Subcutaneous abdominal adipose tissue (tissue), 5 donors: ENCODE results near the gene SAMD4A.
"Not testable (repeated sequence)": the region's sequence is repeated elsewhere in the genome, so short reads cannot be mapped to it uniquely, and the experiment has no call there.

ENCODE experiments used
- H3K27ac ChIP-seq: one replicate; pipeline ENCODE4 v1.7.0; 2013; ENCODE audit warnings: low read depth, mild to moderate bottlenecking, inconsistent platforms, low read length, moderate library complexity
- H3K27me3 ChIP-seq, 5 donors: one replicate each; pipeline ENCODE4 v1.7.0; 2013; ENCODE audit warnings: low read length in 5 of 5, inconsistent platforms in 1 of 5; ENCODE audit not compliant: control insufficient read depth in 5 of 5, insufficient read depth in 4 of 5
- H3K36me3 ChIP-seq, 5 donors: one replicate each; pipeline ENCODE4 v1.7.0; 2013; ENCODE audit warnings: low read length in 5 of 5; ENCODE audit not compliant: control insufficient read depth in 5 of 5, insufficient read depth in 5 of 5
- H3K4me1 ChIP-seq, 5 donors: one replicate each; pipeline ENCODE4 v1.7.0; 2013; ENCODE audit warnings: low read length in 5 of 5, mild to moderate bottlenecking in 3 of 5, moderate library complexity in 1 of 5; ENCODE audit not compliant: control insufficient read depth in 5 of 5, insufficient read depth in 5 of 5
- H3K4me3 ChIP-seq, 5 donors: one replicate each; pipeline ENCODE4 v1.7.0; 2013; ENCODE audit warnings: low read length in 5 of 5, low read depth in 1 of 5
- H3K9ac ChIP-seq, 5 donors: one replicate each; pipeline ENCODE4 v1.7.0; 2013; ENCODE audit warnings: low read length in 5 of 5, mild to moderate bottlenecking in 4 of 5, moderate library complexity in 3 of 5
- H3K9me3 ChIP-seq, 5 donors: one replicate each; pipeline ENCODE4 v1.7.0; 2013; ENCODE audit warnings: low read length in 5 of 5; ENCODE audit not compliant: control insufficient read depth in 5 of 5
- donor health status: healthy.
- donor health status: healthy.
- donor health status: healthy.
- donor health status: healthy.
- donor health status: healthy.

Gene SAMD4A

GRCh38 chr14:54742492-54743350 lies 175.8 kb downstream of the SAMD4A start:
- no peaks in the 10 kb centered on the region for H3K27me3 ChIP-seq
- no peak overlapping the region for H3K27ac ChIP-seq
- H3K4me1 ChIP-seq, result peaks cover 3 to 40% (median 23%) of the 10 kb centered on the region in 5 donors
- no peak overlapping the region for H3K9ac ChIP-seq
- no peaks in the 10 kb centered on the region for H3K9me3 ChIP-seq
- H3K4me3 ChIP-seq, result no peak overlapping the region
- H3K36me3 ChIP-seq, result peaks cover 0 to 13% (median 2%) of the 10 kb centered on the region in 5 donors

- no peaks in the 10 kb centered on the region for H3K9me3 ChIP-seq
- H3K4me1 ChIP-seq, result peaks cover 3 to 33% (median 23%) of the 10 kb centered on the region in 5 donors
- H3K27me3 ChIP-seq, result no peaks in the 10 kb centered on the region
- no peak overlapping the region for H3K4me3 ChIP-seq
- H3K36me3 ChIP-seq, result peaks cover 0 to 13% (median 2%) of the 10 kb centered on the region in 5 donors
- no peak overlapping the region for H3K27ac ChIP-seq
- H3K9ac ChIP-seq, result no peak overlapping the region
Observed at GRCh38 chr14:54743382-54743781, 176.5 kb downstream of the SAMD4A start.

GRCh38 chr14:54746019-54746418 lies 179.1 kb downstream of the SAMD4A start:
- H3K27ac ChIP-seq, result peak overlapping the region; percentile 27
- no peak overlapping the region for H3K9ac ChIP-seq
- no peak overlapping the region for H3K4me3 ChIP-seq
- H3K4me1 ChIP-seq, result peaks cover 5 to 40% (median 32%) of the 10 kb centered on the region in 5 donors
- H3K9me3 ChIP-seq, result no peaks in the 10 kb centered on the region
- peaks cover 3 to 9% (median 5%) of the 10 kb centered on the region in 5 donors for H3K36me3 ChIP-seq
- H3K27me3 ChIP-seq, result no peaks in the 10 kb centered on the region

- no peak overlapping the region for H3K9ac ChIP-seq
- H3K4me1 ChIP-seq, result peaks cover 5 to 40% (median 32%) of the 10 kb centered on the region in 5 donors
- no peaks in the 10 kb centered on the region for H3K27me3 ChIP-seq
- H3K4me3 ChIP-seq, result no peak overlapping the region
- H3K27ac ChIP-seq, result no peak overlapping the region
- H3K36me3 ChIP-seq, result peaks cover 6 to 22% (median 17%) of the 10 kb centered on the region in 5 donors
- H3K9me3 ChIP-seq, result no peaks in the 10 kb centered on the region
Observed at GRCh38 chr14:54747616-54748015, 180.7 kb downstream of the SAMD4A start.

- Histone ChIP-seq H3K36me3 (peaks cover 6 to 25% (median 20%) of the 10 kb centered on the region in 5 donors), H3K4me1 (peaks cover 5 to 40% (median 32%) of the 10 kb centered on the region in 5 donors), H3K4me3 (no peak overlapping the region), H3K27ac (peak overlapping the region; percentile 74), H3K27me3 (no peaks in the 10 kb centered on the region), H3K9me3 (no peaks in the 10 kb centered on the region), H3K9ac (no peak overlapping the region)
Observed at GRCh38 chr14:54749180-54749579, 182.3 kb downstream of the SAMD4A start.

- H3K4me3 ChIP-seq, result peak overlapping the region in 1 of 5 donors; percentile 19
- peak overlapping the region; percentile 74 for H3K27ac ChIP-seq
- peaks cover 5 to 37% (median 32%) of the 10 kb centered on the region in 5 donors for H3K4me1 ChIP-seq
- no peaks in the 10 kb centered on the region for H3K9me3 ChIP-seq
- no peak overlapping the region for H3K9ac ChIP-seq
- peaks cover 6 to 29% (median 23%) of the 10 kb centered on the region in 5 donors for H3K36me3 ChIP-seq
- H3K27me3 ChIP-seq, result no peaks in the 10 kb centered on the region
Observed at GRCh38 chr14:54749727-54750126, 182.8 kb downstream of the SAMD4A start.

GRCh38 chr14:54752611-54753010 lies 185.7 kb downstream of the SAMD4A start:
- not testable (repeated sequence) for H3K9ac ChIP-seq, H3K4me3 ChIP-seq, H3K27ac ChIP-seq, H3K27me3 ChIP-seq, H3K9me3 ChIP-seq
- H3K4me1 ChIP-seq, result peaks cover 3 to 26% (median 19%) of the 10 kb centered on the region in 5 donors
- peaks cover 9 to 39% (median 33%) of the 10 kb centered on the region in 5 donors for H3K36me3 ChIP-seq

GRCh38 chr14:54753396-54753795 lies 186.5 kb downstream of the SAMD4A start:
- not testable (repeated sequence) for H3K9me3 ChIP-seq, H3K4me3 ChIP-seq, H3K27me3 ChIP-seq, H3K27ac ChIP-seq, H3K9ac ChIP-seq
- H3K36me3 ChIP-seq, result peaks cover 9 to 39% (median 33%) of the 10 kb centered on the region in 5 donors
- H3K4me1 ChIP-seq, result peaks cover 3 to 33% (median 26%) of the 10 kb centered on the region in 5 donors

GRCh38 chr14:54754116-54754622 lies 187.2 kb downstream of the SAMD4A start:
- no peak overlapping the region for H3K9ac ChIP-seq
- H3K36me3 ChIP-seq, result peaks cover 9 to 42% (median 27%) of the 10 kb centered on the region in 5 donors

More at GRCh38 chr14:54754116-54754622, 187.2 kb downstream of the SAMD4A start:
- Histone ChIP-seq H3K27ac (no peak overlapping the region), H3K9me3 (no peaks in the 10 kb centered on the region), H3K27me3 (no peaks in the 10 kb centered on the region), H3K4me1 (peaks cover 3 to 32% (median 26%) of the 10 kb centered on the region in 5 donors), H3K4me3 (no peak overlapping the region)
